Colonic mucosa (tissue), 4 donors: ENCODE data around the gene VPS52. TPM values are rescaled to one million over a fixed set of nuclear protein-coding genes. Genes with fewer than 3 reads are reported as not detected.
"Not testable (repeated sequence)": the region's sequence is repeated elsewhere in the genome, so short reads cannot be mapped to it uniquely, and the experiment has no call there.

Source experiments
- DNase-seq: peaks from one replicate; pipeline ENCODE4 v3.0.0-alpha.2; 2020
- H3K27ac ChIP-seq: fragments of 200-600 bp; one replicate; pipeline ENCODE4 v1.8.0; 2021
- H3K27me3 ChIP-seq: fragments of 200-600 bp; one replicate; pipeline ENCODE4 v1.8.0; 2021
- H3K36me3 ChIP-seq: fragments of 200-600 bp; one replicate; pipeline ENCODE4 v1.8.0; 2021
- H3K4me1 ChIP-seq: fragments of 200-600 bp; one replicate; pipeline ENCODE4 v1.8.0; 2021; ENCODE audit warnings: mild to moderate bottlenecking
- H3K4me3 ChIP-seq: fragments of 200-600 bp; one replicate; pipeline ENCODE4 v1.8.0; 2021
- H3K9ac ChIP-seq, 2 donors: one replicate each; pipeline ENCODE4 v1.7.0; 2013; ENCODE audit warnings: control low read depth in 2 of 2, low read depth in 2 of 2, low read length in 2 of 2
- H3K9me3 ChIP-seq: fragments of 200-600 bp; one replicate; pipeline ENCODE4 v1.8.0; 2021
- CTCF ChIP-seq: fragments of 200-600 bp; IDR thresholded peaks from one replicate; pipeline ENCODE4 v1.8.0; 2022; ENCODE audit warnings: antibody characterized with exemption, mild to moderate bottlenecking
- intact Hi-C: fragments of 100-400 bp; cut with DNase I; formaldehyde crosslinking; loops from one replicate; pipeline ENCODE4 v1.14.1; 2022
- total RNA-seq, 2 donors: library from RNA; stranded (reverse); fragmentation: NEBNext Ultra II Directional in 1 of 2; extraction: Animal tissue kit (Norgen Biotek cat#: 25700) in 1 of 2; gene quantifications; one replicate each; pipeline ENCODE4 v1.2.1, GENCODE V29; 2021
- donor health status: healthy.
- donor health status: DM: no; HTN: no; CAD: no.
- donor health status: DM: no; HTN: no; CAD: no.

The VPS52 gene
- total RNA-seq, 2 donors from 2014 or later, result 48.4 to 73.2 TPM

DNA sequence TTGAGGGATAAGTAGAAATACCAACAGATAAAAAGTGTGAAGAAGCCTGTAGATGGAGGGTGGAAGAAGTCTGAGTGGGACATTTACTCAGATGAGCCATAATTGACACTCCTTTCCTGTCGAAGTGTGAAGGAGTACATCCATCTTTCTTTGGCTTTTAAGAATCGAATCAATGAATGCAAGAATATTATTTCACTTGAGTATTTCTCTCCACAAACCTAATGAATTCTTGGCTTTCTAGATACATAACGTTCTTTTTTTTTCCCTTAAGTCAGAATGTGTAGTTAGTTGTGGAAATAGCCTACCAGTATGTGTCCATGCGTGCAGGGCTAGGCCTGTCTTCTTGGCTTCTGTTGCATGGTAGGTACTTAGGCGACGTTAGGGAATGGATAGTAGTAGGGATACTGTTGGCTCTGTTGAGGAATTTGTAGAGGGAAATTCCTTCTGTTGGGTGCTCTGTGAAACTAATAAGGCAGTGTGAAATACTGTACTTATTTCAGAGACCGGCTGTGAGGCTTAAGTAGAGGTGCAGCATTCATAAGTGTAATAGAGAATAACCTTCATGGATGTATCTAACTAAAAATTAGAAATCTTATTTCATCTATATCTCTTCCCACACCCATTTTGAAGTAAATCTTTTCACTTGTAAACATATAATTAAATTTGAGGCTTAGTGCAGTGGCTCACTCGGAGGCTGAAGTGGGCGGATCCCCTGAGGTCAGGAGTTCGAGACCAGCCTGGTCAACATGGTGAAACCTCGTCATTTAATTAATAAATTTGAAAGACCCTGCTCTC lies 1.6 kb upstream of the VPS52 start:
- no peak for TF ChIP-seq CTCF
- peaks cover 43% of the 10 kb centered on the region for H3K4me1 ChIP-seq
- H3K27me3 ChIP-seq, result no peaks in the 10 kb centered on the region
- H3K27ac ChIP-seq, result peak overlapping the region; percentile 84
- intact Hi-C loops, result no loop called here
- H3K9ac ChIP-seq, result peak overlapping the region; percentile 76 to 97
- H3K9me3 ChIP-seq, result no peaks in the 10 kb centered on the region
- H3K4me3 ChIP-seq, result peak overlapping the region; percentile 90
- peaks cover 4% of the 10 kb centered on the region for H3K36me3 ChIP-seq
- no peak for DNase-seq

- peak overlapping the region; percentile 90 for H3K4me3 ChIP-seq
- H3K4me1 ChIP-seq, result peaks cover 43% of the 10 kb centered on the region
- intact Hi-C loops, result no loop called here
- no peaks in the 10 kb centered on the region for H3K27me3 ChIP-seq
- H3K9ac ChIP-seq, result peak overlapping the region; percentile 76 to 97
- H3K36me3 ChIP-seq, result peaks cover 4% of the 10 kb centered on the region
- H3K9me3 ChIP-seq, result no peaks in the 10 kb centered on the region
- peak overlapping the region; percentile 84 for H3K27ac ChIP-seq
- TF ChIP-seq CTCF, result no peak
- DNase-seq, result no peak
Measured at GRCh38 chr6:33272275-33273128, 826 bp upstream of the VPS52 start.

DNA sequence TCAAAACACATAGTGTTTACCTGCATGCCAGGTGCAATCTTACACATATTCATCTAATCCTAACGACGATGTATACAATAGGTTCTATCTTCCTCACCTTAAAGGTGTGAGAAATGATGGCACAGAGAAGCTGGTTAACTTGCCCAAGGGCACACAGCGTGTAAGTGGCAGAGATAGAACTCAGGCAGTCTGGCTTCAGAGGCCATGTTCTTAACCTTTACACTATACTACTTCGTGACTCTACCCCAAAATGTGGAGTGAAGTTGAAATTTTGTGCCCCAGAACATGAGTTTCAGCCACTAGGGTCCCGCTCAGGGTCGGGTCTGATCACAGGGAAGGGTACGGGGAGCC lies 584 bp downstream of the VPS52 start:
- Histone ChIP-seq H3K27me3 (no peaks in the 10 kb centered on the region), H3K4me3 (peak overlapping the region; percentile 90), H3K9me3 (no peaks in the 10 kb centered on the region), H3K27ac (peak overlapping the region; percentile 84), H3K36me3 (peaks cover 9% of the 10 kb centered on the region), H3K4me1 (peaks cover 37% of the 10 kb centered on the region), H3K9ac (peak overlapping the region; percentile 95 to 97)
- intact Hi-C loops, result no loop called here
- DNase-seq, result peak; percentile 38
- no peak for TF ChIP-seq CTCF

- H3K4me3 ChIP-seq, result no peak overlapping the region
- no peak for DNase-seq
- H3K27me3 ChIP-seq, result no peaks in the 10 kb centered on the region
- H3K9ac ChIP-seq, result no peak overlapping the region
- no peak overlapping the region for H3K27ac ChIP-seq
- H3K9me3 ChIP-seq, result no peaks in the 10 kb centered on the region
- intact Hi-C loops, result no loop called here
- no peaks in the 10 kb centered on the region for H3K4me1 ChIP-seq
- peaks cover 16% of the 10 kb centered on the region for H3K36me3 ChIP-seq
- TF ChIP-seq CTCF, result no peak
Measured at GRCh38 chr6:33264015-33264414, 7.7 kb downstream of the VPS52 start.

DNA sequence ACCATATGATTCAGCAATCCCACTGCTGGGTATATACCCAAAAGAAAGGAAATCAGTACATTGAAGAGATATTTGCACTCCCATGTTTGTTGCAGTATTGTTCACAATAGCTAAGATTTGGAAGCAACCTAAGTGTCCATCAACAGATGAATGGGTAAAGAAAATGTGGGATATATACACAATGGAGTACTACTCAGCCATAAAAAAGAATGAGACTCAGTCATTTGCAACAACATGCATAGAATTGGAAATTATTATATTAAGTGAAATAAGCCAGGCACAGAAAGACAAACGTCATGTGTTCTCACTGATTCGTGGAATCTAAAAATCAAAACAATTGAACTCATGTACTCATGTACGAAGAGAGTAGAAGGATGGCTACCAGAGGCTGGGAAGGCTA lies 9.2 kb downstream of the VPS52 start:
- intact Hi-C loops, H3K9me3 ChIP-seq, H3K4me3 ChIP-seq, DNase-seq, H3K4me1 ChIP-seq, H3K27me3 ChIP-seq, H3K9ac ChIP-seq, H3K27ac ChIP-seq: not testable (repeated sequence)
- H3K36me3 ChIP-seq, result peaks cover 16% of the 10 kb centered on the region
